ENCODE measurements around the gene ADAM12. TPM values are rescaled to one million over a fixed set of nuclear protein-coding genes. Genes with fewer than 3 reads are reported as not detected.

ADAM12 gene
- total and polyA plus RNA-seq, 10 of the 15 experiments (the other 5 are each of a cell fraction or from before 2014, with no cell fraction given) = under 0.01 to 0.62 (median 0.04) TPM; not detected in 5

GRCh38 chr10:126027692-126028091 is 360.6 kb downstream of the ADAM12 start:
- WGBS (ENCODE audit: insufficient coverage, insufficient replicate concordance, low lambda C conversion rate, missing lambda C conversion rate) = 6% methylated on average over 1 of the region's 1 CpG
- no peak overlapping the region for H3K4me2 ChIP-seq (ENCODE audit: control insufficient read depth, insufficient read depth)
- intact Hi-C loops (cut with micrococcal nuclease; ENCODE audit: unreplicated experiment) = no loop called here
- TF ChIP-seq ZNF384 (IDR thresholded peaks at IDR 0.05; ENCODE audit: borderline replicate concordance, low read depth, low read length) (no peak), ESRRA (IDR thresholded peaks at IDR 0.05; ENCODE audit: low read length) (no peak)
- TF ChIP-seq, protein P1, sequence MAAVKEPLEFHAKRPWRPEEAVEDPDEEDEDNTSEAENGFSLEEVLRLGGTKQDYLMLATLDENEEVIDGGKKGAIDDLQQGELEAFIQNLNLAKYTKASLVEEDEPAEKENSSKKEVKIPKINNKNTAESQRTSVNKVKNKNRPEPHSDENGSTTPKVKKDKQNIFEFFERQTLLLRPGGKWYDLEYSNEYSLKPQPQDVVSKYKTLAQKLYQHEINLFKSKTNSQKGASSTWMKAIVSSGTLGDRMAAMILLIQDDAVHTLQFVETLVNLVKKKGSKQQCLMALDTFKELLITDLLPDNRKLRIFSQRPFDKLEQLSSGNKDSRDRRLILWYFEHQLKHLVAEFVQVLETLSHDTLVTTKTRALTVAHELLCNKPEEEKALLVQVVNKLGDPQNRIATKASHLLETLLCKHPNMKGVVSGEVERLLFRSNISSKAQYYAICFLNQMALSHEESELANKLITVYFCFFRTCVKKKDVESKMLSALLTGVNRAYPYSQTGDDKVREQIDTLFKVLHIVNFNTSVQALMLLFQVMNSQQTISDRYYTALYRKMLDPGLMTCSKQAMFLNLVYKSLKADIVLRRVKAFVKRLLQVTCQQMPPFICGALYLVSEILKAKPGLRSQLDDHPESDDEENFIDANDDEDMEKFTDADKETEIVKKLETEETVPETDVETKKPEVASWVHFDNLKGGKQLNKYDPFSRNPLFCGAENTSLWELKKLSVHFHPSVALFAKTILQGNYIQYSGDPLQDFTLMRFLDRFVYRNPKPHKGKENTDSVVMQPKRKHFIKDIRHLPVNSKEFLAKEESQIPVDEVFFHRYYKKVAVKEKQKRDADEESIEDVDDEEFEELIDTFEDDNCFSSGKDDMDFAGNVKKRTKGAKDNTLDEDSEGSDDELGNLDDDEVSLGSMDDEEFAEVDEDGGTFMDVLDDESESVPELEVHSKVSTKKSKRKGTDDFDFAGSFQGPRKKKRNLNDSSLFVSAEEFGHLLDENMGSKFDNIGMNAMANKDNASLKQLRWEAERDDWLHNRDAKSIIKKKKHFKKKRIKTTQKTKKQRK (IDR thresholded peaks at IDR 0.05; ENCODE audit: low read depth, low read length) = no peak
- TF ChIP-seq, protein P2, sequence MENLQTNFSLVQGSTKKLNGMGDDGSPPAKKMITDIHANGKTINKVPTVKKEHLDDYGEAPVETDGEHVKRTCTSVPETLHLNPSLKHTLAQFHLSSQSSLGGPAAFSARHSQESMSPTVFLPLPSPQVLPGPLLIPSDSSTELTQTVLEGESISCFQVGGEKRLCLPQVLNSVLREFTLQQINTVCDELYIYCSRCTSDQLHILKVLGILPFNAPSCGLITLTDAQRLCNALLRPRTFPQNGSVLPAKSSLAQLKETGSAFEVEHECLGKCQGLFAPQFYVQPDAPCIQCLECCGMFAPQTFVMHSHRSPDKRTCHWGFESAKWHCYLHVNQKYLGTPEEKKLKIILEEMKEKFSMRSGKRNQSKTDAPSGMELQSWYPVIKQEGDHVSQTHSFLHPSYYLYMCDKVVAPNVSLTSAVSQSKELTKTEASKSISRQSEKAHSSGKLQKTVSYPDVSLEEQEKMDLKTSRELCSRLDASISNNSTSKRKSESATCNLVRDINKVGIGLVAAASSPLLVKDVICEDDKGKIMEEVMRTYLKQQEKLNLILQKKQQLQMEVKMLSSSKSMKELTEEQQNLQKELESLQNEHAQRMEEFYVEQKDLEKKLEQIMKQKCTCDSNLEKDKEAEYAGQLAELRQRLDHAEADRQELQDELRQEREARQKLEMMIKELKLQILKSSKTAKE (IDR thresholded peaks at IDR 0.05; ENCODE audit: low read depth, poor library complexity, severe bottlenecking) = no peak
- ChIA-PET CTCF (no interaction called here), RAD21 (ENCODE audit: unreplicated experiment) (no interaction called here), POLR2A (no interaction called here), SMC1A (ENCODE audit: uncharacterized antibody, unreplicated experiment) (no interaction called here)
- H3K36me3 ChIP-seq (ENCODE audit: control insufficient read depth in 2 of 2, insufficient read depth in 2 of 2, low read length in 1 of 2) = no peaks in the 10 kb centered on the region
- no peak overlapping the region for H3K9ac ChIP-seq (ENCODE audit: control insufficient read depth, insufficient read depth, low read length)
- in situ Hi-C loops (cut with MboI) = no loop called here
- ATAC-seq (no peak), DNase-seq (ENCODE audit: low read depth, low spot score) (no peak), FAIRE-seq (no peak)
- no peak overlapping the region for H3K27ac ChIP-seq (ENCODE audit: control insufficient read depth, insufficient read depth)
- H3K27me3 ChIP-seq (replicated peaks in 1 of 2; ENCODE audit: control insufficient read depth in 2 of 2, insufficient read depth in 2 of 2, low read length in 1 of 2) = no peaks in the 10 kb centered on the region
- no peaks in the 10 kb centered on the region for H4K20me1 ChIP-seq (ENCODE audit: control insufficient read depth, insufficient read depth)
- no TSS peak for BruUV-seq (replicated peaks)
- H3K79me2 ChIP-seq (ENCODE audit: control insufficient read depth, insufficient read depth, low read length) = no peaks in the 10 kb centered on the region
- no peak overlapping the region for H2AFZ ChIP-seq (ENCODE audit: control insufficient read depth, low read depth, low read length)
- H3K4me3 ChIP-seq = no peak overlapping the region
- no peaks in the 10 kb centered on the region for H3K4me1 ChIP-seq (ENCODE audit: control insufficient read depth, insufficient read depth, low read length)
- no peaks in the 10 kb centered on the region; the same call in 2 of the 3 replicates for H3K9me3 ChIP-seq (replicated peaks; ENCODE audit: control insufficient read depth, insufficient read depth, low read length)

Measured in GM12878 (cell line).